GM20000 (cell line): ENCODE data around the gene FBXW9.

Experiments
- DNase-seq: peaks from one replicate; pipeline ENCODE4 v3.0.0; 2012; ENCODE audit warnings: low spot score
- TF ChIP-seq, protein P1 (sequence below): IDR thresholded peaks from 2 replicates; pipeline ENCODE4 v1.5.1; 2012; ENCODE audit warnings: mild to moderate bottlenecking, control low read depth; ENCODE audit errors: extremely low read depth, missing control alignments

The FBXW9 gene

DNA sequence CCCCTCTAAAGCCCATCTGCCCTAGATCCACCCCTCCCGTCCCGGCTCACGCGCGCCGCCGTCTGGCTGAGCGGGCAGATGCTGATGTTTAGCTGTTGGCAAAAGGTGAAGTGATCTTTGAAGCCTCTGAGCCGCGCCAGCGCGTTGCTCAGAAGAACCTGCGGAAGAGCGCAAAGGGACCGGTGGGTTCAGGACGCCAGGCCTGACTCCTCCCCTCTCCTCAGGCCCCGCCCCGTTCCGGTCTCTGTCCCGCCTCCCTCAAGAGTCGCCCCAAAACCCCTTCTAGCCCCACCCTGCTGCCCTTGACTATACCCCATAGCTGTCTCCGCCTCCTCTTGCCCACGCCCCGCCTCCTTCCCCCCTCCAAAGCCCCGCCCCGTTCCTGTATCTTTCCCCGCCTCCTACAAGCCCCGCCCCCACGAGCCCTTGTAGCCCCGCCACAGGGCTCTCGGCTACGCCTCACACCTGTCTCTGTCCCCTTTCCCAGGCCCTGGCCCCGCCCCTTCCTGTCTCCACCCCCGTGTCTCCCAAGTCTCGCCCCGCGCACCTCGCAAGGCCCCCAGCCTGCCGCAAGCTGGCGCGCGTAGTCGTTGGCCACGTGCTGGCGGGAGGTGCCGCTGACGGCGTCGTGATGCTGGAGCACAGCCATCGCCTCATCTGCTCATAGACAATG, 39.4 kb downstream of the FBXW9 start:
- no peak for DNase-seq
- TF ChIP-seq, protein P1, sequence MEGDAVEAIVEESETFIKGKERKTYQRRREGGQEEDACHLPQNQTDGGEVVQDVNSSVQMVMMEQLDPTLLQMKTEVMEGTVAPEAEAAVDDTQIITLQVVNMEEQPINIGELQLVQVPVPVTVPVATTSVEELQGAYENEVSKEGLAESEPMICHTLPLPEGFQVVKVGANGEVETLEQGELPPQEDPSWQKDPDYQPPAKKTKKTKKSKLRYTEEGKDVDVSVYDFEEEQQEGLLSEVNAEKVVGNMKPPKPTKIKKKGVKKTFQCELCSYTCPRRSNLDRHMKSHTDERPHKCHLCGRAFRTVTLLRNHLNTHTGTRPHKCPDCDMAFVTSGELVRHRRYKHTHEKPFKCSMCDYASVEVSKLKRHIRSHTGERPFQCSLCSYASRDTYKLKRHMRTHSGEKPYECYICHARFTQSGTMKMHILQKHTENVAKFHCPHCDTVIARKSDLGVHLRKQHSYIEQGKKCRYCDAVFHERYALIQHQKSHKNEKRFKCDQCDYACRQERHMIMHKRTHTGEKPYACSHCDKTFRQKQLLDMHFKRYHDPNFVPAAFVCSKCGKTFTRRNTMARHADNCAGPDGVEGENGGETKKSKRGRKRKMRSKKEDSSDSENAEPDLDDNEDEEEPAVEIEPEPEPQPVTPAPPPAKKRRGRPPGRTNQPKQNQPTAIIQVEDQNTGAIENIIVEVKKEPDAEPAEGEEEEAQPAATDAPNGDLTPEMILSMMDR = no peak

- TF ChIP-seq, protein P1 = no peak
- DNase-seq = no peak
Observed at GRCh38 chr19:12655546-12655945, 40.9 kb downstream of the FBXW9 start.

- no peak for DNase-seq
Observed at GRCh38 chr19:12652219-12652618, 44.2 kb downstream of the FBXW9 start.

GRCh38 chr19:12649941-12650340, 46.5 kb downstream of the FBXW9 start:
- no peak for DNase-seq
- TF ChIP-seq, protein P1 = no peak

More at GRCh38 chr19:12652219-12652618, 44.2 kb downstream of the FBXW9 start:
- TF ChIP-seq, protein P1 = no peak

DNA sequence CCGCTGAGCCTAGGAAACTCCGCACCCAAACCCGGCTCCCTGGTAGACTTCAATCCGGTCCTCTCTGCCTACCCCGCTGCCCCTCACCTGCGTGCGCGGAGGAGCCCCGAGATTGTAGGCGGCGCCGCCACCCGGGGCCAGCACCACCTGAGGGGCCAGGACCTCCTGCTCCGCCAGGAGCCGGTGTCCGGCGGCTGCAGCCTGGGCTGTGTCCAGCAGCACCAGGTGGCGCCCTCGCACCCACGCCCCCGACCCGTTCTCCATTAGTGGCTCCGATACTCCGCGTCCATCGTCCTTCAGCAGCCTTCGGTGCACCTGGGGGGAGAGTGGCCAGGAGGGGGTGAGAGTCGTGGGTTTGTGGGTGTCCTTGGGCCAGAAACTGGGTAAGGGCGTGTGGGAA, 48.3 kb downstream of the FBXW9 start:
- TF ChIP-seq, protein P1 = peak; percentile 1
- no peak for DNase-seq

- TF ChIP-seq, protein P1 = no peak
Observed at GRCh38 chr19:12647490-12648071, 48.9 kb downstream of the FBXW9 start.

GRCh38 chr19:12647047-12647446, 49.4 kb downstream of the FBXW9 start:
- no peak for DNase-seq
- TF ChIP-seq, protein P1 = no peak

More at GRCh38 chr19:12647490-12648071, 48.9 kb downstream of the FBXW9 start:
- DNase-seq = peak; percentile 77
